HepG2 (cell line): ENCODE data around the gene ARFGEF2. TPM values are rescaled to one million over a fixed set of nuclear protein-coding genes. Genes with fewer than 3 reads are reported as not detected.

Source experiments
- EEA1 ChIP-seq: sonication (generic); formaldehyde crosslinking; IDR thresholded peaks from 2 replicates; pipeline ENCODE4 v1.5.1; 2020; ENCODE audit warnings: mild to moderate bottlenecking, missing genetic modification reagents, borderline replicate concordance
- HMG20B ChIP-seq: conservative IDR thresholded peaks from 2 replicates; pipeline ENCODE4 v1.6.1; 2016; ENCODE audit warnings: missing genetic modification reagents, missing compliant biosample characterization
- IRF9 ChIP-seq: sonication (generic); formaldehyde crosslinking; IDR thresholded peaks from 2 replicates; pipeline ENCODE4 v1.8.0; 2022; ENCODE audit warnings: missing genetic modification reagents, mild to moderate bottlenecking, borderline replicate concordance
- MNT ChIP-seq: fragments of 450-650 bp; IDR thresholded peaks from 2 replicates; pipeline ENCODE4 v1.6.1; 2016
- SMAD1 ChIP-seq: sonication (generic); formaldehyde crosslinking; IDR thresholded peaks from 2 replicates; pipeline ENCODE4 v1.4.0; 2020; ENCODE audit warnings: missing genetic modification reagents, low read depth, mild to moderate bottlenecking, borderline replicate concordance
- SP1 ChIP-seq, 2 experiments: fragments of 450-650 bp in 1 of 2; sonication (generic) in 1 of 2; formaldehyde crosslinking in 1 of 2; IDR thresholded peaks; 2 replicates each; pipeline versions ENCODE4 v1.4.0 to v1.6.1; 2016 to 2020; ENCODE audit warnings: missing genetic modification reagents in 1 of 2
- TBL1XR1 ChIP-seq: fragments of 150-350 bp; IDR thresholded peaks from 2 replicates; pipeline ENCODE4 v1.6.1; 2014; ENCODE audit warnings: borderline replicate concordance, low read length; ENCODE audit not compliant: partially characterized antibody
- TFAP4 ChIP-seq: sonication (generic); IDR thresholded peaks from 2 replicates; pipeline ENCODE4 v1.6.1; 2016; ENCODE audit warnings: low read depth, borderline replicate concordance
- ZBTB42 ChIP-seq: sonication (generic); formaldehyde crosslinking; IDR thresholded peaks from 2 replicates; pipeline ENCODE4 v1.5.0; 2020; ENCODE audit warnings: mild to moderate bottlenecking, missing genetic modification reagents
- ZFP36L2 ChIP-seq: sonication (generic); formaldehyde crosslinking; IDR thresholded peaks from 2 replicates; pipeline ENCODE4 v1.4.0; 2020; ENCODE audit warnings: missing genetic modification reagents
- ZNF276 ChIP-seq: sonication (generic); formaldehyde crosslinking; IDR thresholded peaks from 2 replicates; pipeline ENCODE4 v1.4.0; 2020; ENCODE audit warnings: mild to moderate bottlenecking, low read depth, missing genetic modification reagents
- ZNF318 ChIP-seq: sonication (generic); formaldehyde crosslinking; IDR thresholded peaks from 2 replicates; pipeline ENCODE4 v1.4.0; 2020; ENCODE audit warnings: mild to moderate bottlenecking, missing genetic modification reagents
- ZZZ3 ChIP-seq: sonication (generic); formaldehyde crosslinking; IDR thresholded peaks from 2 replicates; pipeline ENCODE4 v1.4.0; 2020; ENCODE audit warnings: missing genetic modification reagents, mild to moderate bottlenecking, borderline replicate concordance
- polyA plus RNA-seq, 8 experiments: library from polyadenylated mRNA; depleted of rRNA in 3 of 8; stranded (reverse) in 7 of 8; unstranded in 1 of 8; fragments of >200 nt; fragmentation: Illumina TruSeq in 4 of 8; extraction: Trizol in 4 of 8; gene quantifications; 2 replicates each; pipeline versions ENCODE4 v1.2.1 to v1.2.3, GENCODE V29; 2011 to 2016; ENCODE audit warnings: low read depth in 4 of 8, missing spikeins in 1 of 8, mixed read lengths in 1 of 8; ENCODE audit not compliant: insufficient read depth in 1 of 8
- total RNA-seq, 5 experiments: library from RNA; depleted of rRNA; stranded (reverse); fragments of >200 nt; fragmentation: Illumina TruSeq; extraction: Trizol; gene quantifications; 2 replicates each; pipeline ENCODE4 v1.2.3, GENCODE V29; 2016; ENCODE audit warnings: low read depth in 1 of 5

ARFGEF2 gene
- total and polyA plus RNA-seq, 2 of the 13 experiments (the other 11 are each of a cell fraction or from before 2014, with no cell fraction given), result 44.0 to 60.8 TPM

GRCh38 chr20:48921168-48921882 is at the start of gene ARFGEF2 (continued):
- TF ChIP-seq SMAD1 (peak; percentile 64; the same call in 1 of the 2 replicates), MNT (peak; percentile 85), ZFP36L2 (no peak), HMG20B (CRISPR knock-in tag) (peak; percentile 45; the same call in 1 of the 2 replicates), ZBTB42 (no peak), TFAP4 (peak; percentile 64; the same call in 1 of the 2 replicates), ZNF276 (peak; percentile 97), ZNF318 (no peak; the same call in 1 of the 2 replicates), TBL1XR1 (peak; percentile 78), SP1 (IDR thresholded peaks at IDR 0.05) (peak; percentile 68; the same call in 1 of the 2 replicates), SP1 (CRISPR knock-in tag; IDR thresholded peaks at IDR 0.05) (peak; percentile 87), EEA1 (peak; percentile 65; the same call in 1 of the 2 replicates), ZZZ3 (CRISPR knock-in tag) (peak; percentile 73; the same call in 1 of the 2 replicates), IRF9 (CRISPR knock-in tag) (peak; percentile 17; the same call in 1 of the 2 replicates)
